UCSD-AML1 (cell line): ENCODE measurements around the gene DACT1.

Experiments
- DNase-seq: peaks from one replicate; lab custom pipeline; 2025; ENCODE audit not compliant: unreplicated experiment; lab: John Stamatoyannopoulos, UW

Gene DACT1

DNA sequence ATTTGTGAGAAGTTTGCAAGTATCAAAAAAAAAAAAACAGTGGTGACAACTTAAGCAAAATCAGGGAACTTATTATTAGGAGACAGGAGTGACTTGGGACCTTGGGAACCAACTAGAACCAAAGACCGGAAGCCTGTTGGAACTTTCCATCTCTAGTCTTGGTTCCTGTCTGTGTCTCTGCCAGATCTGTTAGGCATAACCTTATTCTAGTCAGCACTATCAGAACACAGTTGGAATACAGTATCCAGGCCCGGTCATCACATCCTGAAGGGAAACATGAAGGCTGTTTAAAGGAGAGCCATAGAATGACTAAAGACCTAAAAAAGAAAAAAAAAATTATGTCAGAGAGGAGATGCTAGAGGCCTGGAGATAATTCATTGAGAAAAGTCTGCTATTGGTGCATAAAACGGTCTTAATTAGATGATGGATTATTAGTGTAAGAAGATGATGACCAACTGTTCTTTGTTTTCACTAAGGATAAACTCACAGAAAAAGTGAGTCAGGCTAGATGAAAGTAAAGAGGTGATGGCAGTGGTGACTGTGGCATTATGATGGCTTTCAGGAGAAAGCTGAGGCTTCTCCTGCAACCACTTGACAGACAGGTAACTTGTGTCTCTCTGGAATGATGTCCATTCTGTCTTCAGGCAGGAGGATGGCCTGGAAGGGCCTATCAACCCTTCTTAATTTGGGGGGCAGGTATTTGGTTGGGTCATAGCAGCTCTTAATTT, 28.2 kb downstream of the DACT1 start:
- no peak for DNase-seq

DNA sequence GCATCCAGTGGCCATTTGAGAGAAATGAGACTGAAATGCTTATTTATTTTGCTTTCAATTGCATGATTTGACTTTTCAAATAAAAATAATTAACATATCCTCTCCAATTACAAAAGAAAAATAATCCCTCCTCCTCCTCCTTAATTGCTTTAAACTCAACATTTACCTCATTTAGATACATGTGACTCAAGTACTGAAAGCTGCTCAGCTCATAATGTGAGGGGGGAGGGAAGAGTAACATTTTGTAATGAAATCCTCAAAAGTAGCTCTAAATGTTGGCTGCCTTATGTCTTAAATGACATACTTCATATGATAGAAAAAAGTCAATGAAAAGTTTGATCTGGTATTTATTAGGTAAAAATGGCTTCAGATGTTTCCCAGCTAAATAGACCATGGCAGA, 29.0 kb downstream of the DACT1 start:
- no peak for DNase-seq

DNA sequence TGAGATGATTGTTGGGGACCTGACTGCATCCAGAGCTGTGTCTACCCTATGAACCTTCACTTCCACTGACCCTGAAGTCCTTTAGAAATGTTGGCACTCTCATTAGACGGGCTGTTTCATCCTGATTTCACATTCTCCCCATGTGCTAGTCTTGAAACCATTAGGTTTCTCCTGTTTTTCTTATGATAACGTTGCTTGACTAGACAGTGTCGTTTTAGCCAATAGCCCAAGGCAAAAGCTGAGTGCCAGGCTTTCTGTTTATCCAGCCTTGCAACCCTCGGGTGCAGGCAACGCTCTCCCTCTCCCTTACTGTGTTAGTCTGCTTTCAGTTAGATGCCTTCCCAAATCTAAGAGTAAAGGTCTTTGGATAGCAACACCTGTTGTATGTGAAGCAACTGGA, 30.1 kb downstream of the DACT1 start:
- no peak for DNase-seq

DNA sequence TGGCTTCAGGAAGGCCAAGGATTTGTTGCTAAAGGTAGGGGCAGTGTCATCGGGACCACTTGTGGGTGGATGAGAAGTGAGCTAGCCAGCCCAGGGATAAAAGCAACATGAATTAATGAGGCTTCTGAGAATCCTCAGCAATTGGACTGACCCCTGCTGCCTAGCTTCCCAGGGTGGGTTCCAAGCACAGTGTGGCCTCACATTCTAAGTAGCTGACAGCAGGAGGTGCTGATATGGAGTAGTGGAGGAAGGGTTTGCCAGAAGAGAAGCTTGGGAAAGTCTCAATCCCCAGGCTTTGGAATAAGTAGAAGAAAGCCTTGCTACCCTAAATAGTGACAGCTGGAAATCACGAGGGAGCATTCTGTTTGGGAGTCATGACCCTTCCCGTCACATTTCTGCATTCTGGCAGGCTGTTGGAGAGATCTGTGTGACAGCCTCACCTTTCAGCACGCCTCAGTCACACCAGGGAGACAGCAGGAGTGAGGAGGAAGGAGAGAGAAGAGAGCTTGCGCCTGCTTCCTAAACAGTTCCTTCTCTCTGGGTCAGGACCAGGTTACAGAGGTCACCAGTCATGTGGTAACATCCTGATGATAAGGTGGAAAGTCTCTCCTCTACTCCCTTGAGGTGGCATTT, 31.2 kb downstream of the DACT1 start:
- no peak for DNase-seq

DNA sequence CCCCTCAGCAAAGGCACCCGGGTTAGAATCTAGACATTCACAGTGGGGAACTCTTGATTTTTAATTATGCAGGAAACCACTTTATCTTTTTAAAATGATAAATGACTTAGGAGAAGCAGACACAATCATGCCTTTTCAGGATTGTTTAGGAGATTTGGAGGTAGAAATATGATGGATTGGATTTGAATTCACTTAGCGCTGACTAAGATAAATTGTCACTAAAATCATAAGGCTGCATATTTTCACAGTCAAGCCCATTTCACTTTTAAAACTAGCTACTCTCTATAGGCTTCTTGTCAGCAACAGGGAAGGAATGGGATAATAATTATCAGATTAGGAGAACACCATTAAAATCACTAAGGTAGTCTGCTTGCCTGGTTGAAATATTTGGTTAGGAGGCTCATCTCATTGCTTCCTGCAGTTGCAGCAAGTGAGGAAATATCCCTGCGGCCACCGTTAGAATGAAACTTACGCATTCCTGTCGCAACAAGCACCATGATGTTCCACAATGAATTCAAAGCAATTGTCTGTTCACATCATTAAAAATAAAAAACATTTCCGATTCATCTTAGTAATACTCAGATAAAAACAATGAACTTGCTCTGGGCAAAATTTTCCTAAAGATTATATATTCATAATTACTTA, 31.9 kb downstream of the DACT1 start:
- DNase-seq, result no peak

DNA sequence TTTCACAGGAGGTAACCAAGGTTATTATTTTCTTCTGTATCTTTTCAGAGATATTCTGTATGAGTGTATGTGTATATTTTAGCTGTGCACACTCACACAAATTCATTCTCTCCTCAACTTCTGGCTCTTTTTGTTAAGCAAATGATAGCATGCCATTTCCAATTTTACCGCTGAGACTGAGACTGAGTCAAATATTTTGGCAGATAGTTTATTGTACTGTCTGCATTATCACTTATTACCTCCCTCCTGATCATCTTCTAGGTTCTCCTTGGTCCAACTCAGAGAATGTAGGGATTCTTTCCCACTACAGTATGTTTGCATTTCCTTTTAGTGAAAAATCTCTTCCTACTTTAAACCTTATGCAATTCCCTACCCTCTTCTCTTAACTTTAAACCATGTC, 33.3 kb downstream of the DACT1 start:
- no peak for DNase-seq

DNA sequence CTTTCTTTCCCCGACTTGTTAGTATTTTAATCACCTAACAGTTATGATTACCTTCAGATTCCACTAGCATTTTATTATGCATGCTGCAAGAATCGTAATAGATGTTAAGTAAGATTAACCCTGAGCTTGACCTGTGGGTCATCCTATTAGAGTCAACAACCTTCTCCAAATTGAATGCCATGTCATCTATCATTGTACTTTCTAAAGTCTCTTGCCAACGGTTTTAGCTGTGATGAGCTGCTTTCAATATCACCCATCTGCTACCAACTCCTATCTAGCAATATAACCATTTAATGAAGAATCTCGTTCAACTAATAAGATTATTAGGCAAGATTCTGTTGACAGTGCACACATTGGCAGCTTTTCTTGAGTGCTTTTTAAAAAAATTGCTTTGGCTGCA, 33.7 kb downstream of the DACT1 start:
- no peak for DNase-seq

DNA sequence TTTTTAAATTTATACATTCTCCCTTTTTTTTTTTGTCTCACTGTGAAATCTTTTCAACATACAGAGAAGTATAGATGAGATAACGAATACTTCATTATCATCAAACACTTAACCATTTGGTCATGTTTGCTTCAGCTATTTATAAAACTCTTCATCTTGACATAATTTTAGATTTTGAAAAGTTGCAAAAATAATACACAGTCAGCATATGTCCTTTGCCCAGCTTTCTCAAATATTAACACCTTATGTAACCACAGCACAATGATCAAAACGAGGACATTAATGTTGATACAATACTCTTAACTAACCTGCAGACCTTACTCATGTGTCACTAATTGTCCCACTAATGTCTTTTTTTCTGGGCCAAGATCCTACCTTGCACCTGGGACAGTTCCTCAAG, 36.0 kb downstream of the DACT1 start:
- no peak for DNase-seq

DNA sequence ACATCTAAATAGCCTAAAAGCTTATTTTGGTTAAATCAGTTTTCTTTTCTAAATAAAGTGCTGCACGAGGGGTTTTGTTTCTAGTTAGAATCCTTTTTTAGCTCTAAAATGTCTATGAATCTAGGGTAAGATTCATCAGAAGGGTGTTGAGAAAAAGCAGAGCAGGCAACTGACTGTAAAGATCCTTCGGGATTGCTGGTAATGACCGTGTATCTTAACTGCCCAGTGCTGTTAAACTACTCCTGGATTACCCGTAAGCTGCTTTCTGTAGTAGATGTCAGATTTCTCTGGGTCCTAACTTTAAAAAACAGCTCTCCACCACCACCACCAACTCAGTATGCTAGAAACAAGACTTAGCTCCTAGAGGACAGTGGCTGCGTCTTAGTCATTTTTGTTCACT, 39.2 kb downstream of the DACT1 start:
- DNase-seq, result no peak

DNA sequence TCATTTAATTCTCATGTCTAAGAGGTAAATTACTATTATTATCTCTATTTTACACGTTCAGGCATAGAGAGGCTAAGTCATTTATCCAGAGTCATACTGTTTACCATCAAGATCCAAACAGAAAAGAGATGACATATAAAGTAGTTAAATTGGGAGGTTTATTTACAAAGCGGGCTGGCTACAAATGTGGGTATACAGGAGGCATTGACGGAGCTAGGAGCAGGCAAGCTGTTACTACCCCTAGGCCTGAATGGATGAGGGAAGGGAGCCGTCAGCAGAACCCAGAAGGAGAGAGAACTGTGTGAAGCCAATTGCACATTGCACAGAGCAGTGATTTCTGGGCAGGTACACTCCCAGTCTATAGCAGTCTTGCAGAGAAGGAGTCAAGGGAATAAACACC, 39.8 kb downstream of the DACT1 start:
- DNase-seq, result no peak

DNA sequence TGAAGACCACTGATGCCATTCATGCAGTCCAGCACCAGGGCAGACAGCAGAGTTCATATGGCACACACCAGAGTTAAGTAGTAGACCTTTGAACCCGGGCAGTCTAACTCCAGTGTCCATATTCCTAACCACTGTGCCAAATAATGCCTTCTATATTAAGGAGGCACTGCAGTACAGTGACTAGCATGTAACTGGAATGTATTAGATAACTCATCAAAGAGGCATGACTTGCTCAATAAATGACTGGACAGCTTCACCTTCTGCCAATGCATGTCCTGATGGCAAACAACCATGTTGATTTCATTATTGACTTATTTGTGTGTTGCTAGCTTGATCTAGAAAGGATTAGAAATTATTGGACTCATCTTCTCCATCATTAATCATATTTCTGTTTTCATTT, 40.2 kb downstream of the DACT1 start:
- no peak for DNase-seq

DNA sequence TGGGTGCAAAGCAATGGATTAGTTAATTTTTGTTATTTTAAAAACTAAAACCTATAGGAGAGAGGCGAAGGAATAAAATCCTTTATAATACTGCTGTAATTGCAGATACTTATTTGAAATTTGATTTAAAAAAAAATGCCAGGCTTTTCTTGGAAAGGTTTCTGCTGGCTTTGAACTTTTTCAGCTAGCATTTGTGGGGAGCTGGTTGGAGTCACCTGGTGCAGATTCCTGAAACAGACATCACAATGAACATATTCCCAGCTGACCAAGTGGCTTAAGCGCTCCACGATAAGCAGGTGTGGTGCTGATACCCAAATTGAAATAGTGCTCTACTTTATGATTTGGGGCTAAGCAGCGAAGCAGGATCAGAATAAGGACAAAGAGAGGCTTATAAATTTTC, 42.9 kb downstream of the DACT1 start:
- DNase-seq, result no peak

DNA sequence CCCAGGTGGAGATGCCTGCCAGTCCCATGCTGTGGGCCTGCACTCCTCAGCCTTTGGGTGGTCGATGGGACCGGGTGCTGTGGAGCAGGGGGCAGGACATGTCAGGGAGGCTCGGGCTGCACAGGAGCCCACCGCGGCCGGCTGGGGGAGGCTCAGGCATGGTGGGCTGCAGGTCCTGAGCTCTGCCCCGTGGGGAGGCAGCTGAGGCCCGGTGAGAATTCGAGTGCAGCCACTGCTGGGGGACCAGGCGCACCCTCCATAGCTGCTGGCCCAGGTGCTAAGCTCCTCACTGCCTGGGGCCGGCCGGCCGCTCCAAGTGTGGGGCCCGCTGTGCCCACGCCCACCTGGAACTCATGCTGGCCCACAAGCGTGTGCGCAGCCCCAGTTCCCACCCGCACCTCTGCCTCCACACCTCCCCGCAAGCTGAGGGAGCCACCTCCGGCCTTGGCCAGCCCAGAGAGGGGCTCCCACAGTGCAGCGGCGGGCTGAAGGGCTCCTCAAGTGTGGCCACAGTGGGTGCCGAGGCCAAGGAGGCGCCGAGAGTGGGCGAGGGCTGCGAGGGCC, 49.6 kb downstream of the DACT1 start:
- no peak for DNase-seq

DNA sequence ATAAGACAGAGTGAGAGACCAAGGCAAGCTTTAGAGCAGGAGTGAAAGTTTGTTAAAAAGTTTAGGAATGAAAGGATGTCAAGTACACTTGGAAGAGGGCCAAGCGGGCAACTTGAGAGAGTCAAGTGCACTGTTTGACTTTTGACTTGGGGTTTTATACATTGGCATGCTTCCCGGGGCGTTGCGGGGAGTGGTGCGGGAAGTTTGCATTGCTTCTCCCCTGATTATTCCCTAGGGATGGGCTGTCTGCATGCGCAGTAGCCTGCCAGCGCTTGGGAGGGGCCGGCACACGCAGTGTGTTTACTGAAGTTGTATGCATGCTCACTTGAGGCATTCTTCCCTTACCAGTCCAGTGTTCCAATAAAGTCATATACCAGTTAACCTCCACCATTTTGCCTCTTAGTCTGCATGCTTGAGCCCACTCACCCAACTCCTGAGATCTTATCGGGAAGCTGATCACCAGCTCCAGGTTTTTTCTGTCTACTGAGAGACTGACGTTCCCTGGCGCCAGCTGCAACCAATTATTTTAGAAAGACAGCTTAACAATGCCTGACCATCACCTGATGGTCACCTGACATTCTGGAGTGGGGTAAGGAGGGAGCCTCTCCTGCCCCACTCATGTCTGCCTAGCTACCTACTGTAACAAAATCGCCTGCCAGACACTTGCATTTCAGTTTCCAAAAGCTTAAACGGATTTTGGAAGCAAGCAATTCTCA, 53.2 kb downstream of the DACT1 start:
- no peak for DNase-seq

DNA sequence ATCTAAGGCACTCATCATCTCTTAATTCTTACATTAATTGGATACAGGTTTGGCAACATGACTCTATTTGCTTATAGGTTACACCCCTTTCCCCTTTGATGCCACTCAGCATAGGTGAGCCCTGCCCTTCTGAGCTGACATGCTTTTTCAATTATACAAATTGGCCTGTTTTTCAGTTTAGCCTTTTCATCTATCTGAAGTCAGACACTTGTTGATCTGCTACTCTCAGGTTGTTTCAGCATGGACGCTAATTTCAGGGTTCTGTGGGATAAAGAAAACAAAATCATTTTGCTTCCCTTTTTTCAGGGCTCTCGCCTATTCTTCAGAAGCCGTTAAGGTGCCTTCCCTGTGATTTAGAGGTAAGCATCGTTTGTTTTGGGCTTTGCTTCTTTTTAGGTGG, 55.3 kb downstream of the DACT1 start:
- DNase-seq, result no peak

DNA sequence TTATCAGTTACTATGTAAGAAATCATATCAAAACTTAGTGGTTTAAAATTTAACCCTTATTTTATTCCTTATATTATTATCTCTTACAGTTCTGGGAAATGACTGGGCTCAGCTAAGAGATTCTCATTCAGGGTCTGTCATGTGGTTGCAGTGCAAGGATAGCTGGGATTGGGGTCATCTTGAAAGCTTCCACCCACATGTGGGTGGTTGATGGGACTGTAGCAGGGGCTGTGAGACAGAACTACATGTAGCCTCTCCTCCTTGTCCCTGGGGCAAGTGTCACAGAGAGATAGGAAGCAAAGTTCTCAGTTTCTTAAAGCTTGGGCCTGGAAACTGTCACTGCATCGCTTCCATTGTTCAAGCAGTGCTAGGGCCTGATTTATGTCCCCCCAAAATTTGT, 57.8 kb downstream of the DACT1 start:
- DNase-seq, result no peak

DNA sequence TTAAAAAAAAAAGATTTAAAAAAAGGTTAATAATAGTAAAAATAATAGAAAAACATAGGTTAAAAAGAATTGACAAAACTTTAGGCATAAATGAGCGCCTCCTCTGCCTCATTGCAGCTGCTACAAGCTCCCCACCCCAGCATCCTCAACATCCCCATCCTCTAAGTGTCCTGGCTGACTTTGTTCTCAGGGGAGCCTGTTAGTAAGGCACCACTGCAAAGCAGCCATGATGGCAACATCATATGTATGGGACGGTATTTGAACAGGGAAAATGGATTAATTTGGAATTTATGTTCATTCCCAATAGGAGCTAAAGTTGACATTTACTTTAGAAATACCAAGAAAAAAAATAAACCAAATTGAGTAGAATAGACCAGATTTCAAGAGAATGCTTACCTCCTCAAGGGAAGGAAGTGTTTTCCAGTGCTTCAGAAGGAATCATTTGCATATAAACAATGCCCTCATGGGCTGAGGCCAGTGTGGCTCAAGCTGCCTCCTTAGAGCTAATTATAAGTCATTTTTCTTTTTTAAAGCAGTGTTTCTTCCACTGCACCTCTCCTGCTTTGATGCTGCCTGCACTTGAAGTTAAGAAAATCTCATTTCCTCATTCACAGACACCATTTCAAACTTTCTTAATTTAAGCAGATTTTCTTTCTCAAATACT, 59.6 kb downstream of the DACT1 start:
- DNase-seq, result no peak
